Stimulated activated CD4-positive, alpha-beta T cell treated with anti-CD3 and anti-CD28 coated beads, Interleukin-1b, Interleukin-23, amount 100 ng/mL, for 4 hours (primary cell): ENCODE data around the gene SCAP.

Source experiments
- DNase-seq, 2 donors: peaks; one replicate each; pipeline ENCODE4 v3.0.0-alpha.2; 2020; ENCODE audit warnings: low read depth in 2 of 2

The SCAP gene

DNA sequence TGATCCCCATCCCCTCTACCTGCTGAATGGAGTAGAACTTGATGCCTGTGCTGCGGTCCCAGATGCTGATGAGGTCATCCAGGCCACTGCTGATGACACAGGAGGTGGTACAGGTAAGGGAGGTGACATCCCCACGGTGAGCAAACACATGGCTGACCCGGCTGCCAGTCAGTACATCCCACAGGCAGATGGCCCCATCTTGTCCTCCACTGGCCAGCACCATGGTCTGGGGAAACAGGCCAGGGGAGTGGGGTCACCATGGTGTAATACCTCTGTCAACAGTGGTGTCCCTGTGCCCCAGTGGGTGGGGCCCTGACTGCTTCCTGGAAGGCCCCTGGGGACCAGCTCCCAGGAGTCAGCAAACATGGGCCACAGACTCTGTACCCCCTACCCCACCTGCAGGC is 61.6 kb downstream of the SCAP start:
- no peak for DNase-seq

- DNase-seq = no peak
Observed at GRCh38 chr3:47413751-47414150, 62.0 kb downstream of the SCAP start.

DNA sequence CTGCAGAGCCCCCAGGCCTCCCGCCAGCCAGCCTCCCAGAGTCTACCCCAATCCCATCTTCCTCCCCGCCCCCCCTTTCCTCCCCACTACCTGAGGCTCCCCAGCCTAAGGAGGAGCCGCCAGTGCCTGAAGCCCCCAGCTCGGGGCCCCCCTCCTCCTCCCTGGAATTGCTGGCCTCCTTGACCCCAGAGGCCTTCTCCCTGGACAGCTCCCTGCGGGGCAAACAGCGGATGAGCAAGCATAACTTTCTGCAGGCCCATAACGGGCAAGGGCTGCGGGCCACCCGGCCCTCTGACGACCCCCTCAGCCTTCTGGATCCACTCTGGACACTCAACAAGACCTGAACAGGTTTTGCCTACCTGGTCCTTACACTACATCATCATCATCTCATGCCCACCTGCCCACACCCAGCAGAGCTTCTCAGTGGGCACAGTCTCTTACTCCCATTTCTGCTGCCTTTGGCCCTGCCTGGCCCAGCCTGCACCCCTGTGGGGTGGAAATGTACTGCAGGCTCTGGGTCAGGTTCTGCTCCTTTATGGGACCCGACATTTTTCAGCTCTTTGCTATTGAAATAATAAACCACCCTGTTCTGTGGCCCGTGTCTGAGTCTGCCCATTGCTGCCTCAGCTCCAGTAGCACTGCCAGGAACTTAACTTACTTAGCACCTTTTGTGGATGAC is 62.8 kb downstream of the SCAP start:
- DNase-seq = no peak

- no peak for DNase-seq
Observed at GRCh38 chr3:47412453-47412756, 63.3 kb downstream of the SCAP start.

DNA sequence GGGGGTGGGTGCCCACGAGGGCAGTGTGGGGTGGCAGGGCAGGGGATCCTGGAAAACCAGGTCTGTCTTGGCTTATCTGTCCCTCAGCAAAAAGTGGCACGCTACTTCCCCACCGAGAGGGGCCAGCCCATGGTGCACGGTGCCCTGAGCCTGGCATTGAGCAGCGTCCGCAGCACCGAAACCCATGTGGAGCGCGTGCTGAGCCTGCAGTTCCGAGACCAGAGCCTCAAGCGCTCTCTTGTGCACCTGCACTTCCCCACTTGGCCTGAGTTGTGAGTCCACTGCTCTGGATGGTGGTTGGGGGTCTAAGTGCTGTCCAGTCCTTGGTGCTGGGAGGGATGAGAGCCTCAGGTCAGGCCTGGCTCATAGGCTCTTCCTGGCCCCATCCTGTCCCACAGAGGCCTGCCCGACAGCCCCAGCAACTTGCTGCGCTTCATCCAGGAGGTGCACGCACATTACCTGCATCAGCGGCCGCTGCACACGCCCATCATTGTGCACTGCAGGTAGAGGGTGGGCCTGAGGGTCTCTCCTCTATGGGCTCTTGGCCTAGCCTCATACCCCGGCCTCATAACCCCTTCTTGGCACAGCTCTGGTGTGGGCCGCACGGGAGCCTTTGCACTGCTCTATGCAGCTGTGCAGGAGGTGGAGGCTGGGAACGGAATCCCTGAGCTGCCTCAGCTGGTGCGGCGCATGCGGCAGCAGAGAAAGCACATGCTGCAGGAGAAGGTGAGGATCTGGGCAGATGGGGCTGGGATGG is 63.9 kb downstream of the SCAP start:
- no peak for DNase-seq

GRCh38 chr3:47410801-47411646 is 64.7 kb downstream of the SCAP start:
- no peak for DNase-seq

- DNase-seq = no peak
Observed at GRCh38 chr3:47410417-47410720, 65.4 kb downstream of the SCAP start.

GRCh38 chr3:47409688-47410416 is 65.9 kb downstream of the SCAP start:
- no peak for DNase-seq

- no peak for DNase-seq
Observed at GRCh38 chr3:47409284-47409683, 66.5 kb downstream of the SCAP start.

DNA sequence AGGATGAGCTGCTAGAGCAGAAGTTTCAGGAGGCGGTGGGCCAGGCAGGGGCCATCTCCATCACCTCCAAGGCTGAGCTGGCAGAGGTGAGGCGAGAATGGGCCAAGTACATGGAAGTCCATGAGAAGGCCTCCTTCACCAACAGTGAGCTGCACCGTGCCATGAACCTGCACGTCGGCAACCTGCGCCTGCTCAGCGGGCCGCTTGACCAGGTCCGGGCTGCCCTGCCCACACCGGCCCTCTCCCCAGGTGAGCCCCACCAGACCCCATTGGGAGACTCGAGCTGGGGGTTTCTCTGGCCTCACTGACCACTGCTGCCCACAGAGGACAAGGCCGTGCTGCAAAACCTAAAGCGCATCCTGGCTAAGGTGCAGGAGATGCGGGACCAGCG is 66.9 kb downstream of the SCAP start:
- DNase-seq = no peak

DNA sequence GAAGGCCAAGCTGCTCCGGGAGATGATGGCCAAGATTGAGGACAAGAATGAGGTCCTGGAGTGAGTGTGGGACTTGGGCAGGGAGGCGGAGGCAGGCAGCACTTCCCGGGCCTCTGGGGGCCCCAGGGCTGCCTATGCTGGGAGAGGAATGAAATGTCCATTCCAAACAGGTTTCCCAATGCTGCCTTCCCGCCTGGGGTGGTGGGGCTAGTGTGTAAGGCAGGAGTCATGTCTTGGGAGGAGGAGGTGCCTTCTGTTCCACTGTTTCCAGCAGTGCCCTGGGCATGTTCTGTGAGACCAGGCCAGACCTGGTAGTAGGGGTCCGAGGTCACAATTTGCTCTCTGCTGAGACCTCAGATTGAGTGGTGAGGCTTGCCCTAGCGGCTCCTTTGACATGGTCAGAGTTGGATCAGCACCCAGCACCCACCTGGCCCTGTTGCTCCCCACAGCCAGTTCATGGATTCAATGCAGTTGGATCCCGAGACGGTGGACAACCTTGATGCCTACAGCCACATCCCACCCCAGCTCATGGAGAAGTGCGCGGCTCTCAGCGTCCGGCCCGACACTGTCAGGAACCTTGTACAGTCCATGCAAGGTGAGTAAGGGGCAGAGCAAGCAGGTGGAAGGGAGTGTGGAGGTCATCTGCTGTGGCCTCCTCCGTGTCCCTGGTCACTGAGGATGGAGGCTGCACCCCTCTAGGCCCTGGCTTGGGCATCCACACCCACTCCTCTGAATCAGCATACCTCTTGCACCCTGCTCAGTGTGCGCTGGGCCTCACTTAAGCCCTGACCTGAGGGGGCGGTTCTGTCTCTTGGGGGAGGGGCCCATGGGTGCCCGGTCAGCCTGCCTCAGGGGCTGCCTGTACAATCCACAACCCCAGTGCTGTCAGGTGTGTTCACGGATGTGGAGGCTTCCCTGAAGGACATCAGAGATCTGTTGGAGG is 67.6 kb downstream of the SCAP start:
- no peak for DNase-seq

DNA sequence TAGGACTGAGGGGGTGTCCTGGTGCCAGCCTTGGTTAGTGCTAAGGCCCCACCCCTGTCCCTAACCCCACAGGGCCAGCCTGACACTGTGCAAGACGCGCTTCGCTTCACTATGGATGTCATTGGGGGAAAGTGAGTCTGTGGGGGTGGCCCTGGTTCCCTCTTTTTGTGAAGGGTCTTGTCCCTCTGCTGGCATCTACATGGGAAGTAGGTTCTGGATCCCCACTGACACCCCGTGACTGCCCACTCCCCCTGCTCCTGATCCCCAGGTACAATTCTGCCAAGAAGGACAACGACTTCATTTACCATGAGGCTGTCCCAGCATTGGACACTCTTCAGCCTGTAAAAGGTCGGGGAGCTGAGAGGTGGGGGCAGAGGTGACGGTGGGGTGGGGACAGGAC is 68.5 kb downstream of the SCAP start:
- DNase-seq = no peak

GRCh38 chr3:47406762-47407149 is 69.0 kb downstream of the SCAP start:
- DNase-seq = no peak

DNA sequence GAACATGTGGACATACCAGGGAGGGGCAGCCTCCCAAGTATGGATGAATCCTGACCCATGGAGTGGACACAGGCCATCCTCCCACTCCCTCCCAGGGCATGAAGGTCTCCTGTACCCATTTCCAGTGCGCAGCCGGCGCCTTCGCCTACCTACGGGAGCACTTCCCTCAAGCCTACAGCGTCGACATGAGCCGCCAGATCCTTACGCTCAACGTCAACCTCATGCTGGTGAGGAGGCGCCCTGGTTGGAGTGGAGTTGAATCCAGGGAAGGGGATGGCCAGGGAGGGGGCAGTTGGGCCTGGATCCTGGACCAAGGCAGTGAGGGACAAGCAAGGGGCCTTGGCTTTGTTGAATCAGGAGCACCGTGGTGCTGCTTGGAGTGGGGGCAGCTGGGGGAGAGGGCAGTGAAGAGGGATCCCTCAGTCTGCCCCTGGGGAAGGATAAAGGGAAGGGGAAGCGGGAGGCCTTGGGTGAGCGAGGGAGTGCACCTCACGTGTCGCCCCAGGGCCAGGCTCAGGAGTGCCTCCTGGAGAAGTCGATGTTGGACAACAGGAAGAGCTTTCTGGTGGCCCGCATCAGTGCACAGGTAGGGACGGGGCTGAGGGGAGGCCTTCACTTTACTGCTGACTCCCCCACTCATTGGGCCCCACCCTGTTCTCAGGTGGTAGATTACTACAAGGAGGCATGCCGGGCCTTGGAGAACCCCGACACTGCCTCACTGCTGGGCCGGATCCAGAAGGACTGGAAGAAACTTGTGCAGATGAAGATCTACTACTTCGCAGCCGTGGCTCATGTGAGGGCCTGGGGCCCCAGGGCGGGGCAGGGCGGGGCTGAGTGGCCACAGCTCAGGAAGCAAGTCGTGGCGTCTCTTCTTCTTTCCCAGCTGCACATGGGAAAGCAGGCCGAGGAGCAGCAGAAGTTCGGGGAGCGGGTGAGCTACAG is 69.7 kb downstream of the SCAP start:
- DNase-seq = no peak

GRCh38 chr3:47404955-47405790 is 70.6 kb downstream of the SCAP start:
- no peak for DNase-seq

- no peak for DNase-seq
Observed at GRCh38 chr3:47404431-47404876, 71.3 kb downstream of the SCAP start.

DNA sequence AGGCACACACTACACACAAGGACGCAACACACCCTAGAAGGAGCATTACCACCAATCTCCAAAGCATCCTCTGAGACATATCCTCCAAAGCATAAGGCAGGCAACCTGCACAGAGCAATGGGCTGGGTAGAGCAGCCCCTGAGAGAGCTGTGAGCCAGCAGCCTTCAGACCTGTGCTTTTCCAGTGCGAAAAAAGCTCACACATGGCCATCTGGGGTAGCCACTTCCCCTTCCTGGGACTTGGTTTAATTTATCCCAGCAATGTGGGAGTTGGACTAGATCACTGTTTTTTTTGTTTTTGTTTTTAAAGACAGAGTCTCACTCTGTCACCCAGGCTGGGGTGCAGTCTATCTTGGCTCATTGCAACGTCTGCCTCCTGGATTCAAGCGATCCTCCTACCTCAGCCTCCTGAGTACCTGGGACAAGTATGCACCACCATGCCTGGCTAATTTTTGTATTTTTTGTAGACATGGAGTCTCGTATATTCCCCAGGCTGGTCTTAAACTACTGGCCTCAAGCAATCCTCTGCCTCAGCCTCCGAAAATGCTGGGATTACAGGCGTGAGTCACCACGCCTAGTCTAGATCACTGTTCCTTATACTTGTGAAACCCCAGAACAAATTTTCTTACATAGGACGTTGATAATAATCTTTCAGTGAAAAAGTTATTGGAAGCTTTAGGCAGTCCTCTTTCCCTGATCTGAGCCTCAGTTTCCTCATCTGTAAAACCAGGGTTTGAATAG is 76.0 kb downstream of the SCAP start:
- DNase-seq = no peak

- DNase-seq = no peak
Observed at GRCh38 chr3:47399016-47399415, 76.7 kb downstream of the SCAP start.
